ENCODE data around the gene GPR132.
A peak's percentile ranks its signal among the peaks of the same experiment; 100 is the strongest.
"Not testable (repeated sequence)": the region's sequence is repeated elsewhere in the genome, so short reads cannot be mapped to it uniquely, and the experiment has no call there.

Gene GPR132

GRCh38 chr14:105030836-105031396, 34.3 kb downstream of the GPR132 start:
- Mint-ChIP-seq H3K36me3 (no peaks in the 10 kb centered on the region), H3K9me3 (peaks cover 4% of the 10 kb centered on the region), H3K27ac (no peak overlapping the region), H3K4me1 (peaks cover 24% of the 10 kb centered on the region), H3K4me3 (no peak overlapping the region)
- ATAC-seq = no peak
- no peak for DNase-seq (ENCODE audit: low spot score in 2 of 2)

DNA sequence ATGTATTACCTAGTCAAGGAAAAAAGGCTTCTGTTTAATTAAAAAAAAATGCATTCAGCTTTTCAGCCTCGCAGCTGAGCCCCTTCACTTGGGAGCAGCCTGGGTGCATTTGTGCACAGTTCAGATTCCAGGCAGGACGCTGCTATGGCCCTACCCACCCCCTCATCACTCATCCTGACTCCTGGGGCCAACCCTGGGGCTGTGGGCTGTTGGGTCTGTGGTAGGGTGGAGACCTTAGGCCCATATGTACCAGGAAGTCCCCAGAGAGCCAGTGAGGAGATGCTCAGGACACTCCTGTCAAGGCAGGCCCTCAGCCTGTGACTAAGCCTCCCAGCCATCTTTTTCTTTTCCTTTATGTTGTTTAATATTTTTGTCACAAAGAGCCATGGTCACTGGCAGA, 35.0 kb downstream of the GPR132 start:
- Mint-ChIP-seq H3K4me3 (no peak overlapping the region), H3K4me1 (peaks cover 28% of the 10 kb centered on the region), H3K36me3 (no peaks in the 10 kb centered on the region), H3K9me3 (peaks cover 4% of the 10 kb centered on the region), H3K27ac (no peak overlapping the region)
- no peak for DNase-seq (ENCODE audit: low spot score in 2 of 2)
- no peak for ATAC-seq

- DNase-seq (ENCODE audit: low spot score in 2 of 2) = no peak
- Mint-ChIP-seq H3K9me3 (peaks cover 4% of the 10 kb centered on the region), H3K4me1 (peaks cover 33% of the 10 kb centered on the region), H3K27ac (no peak overlapping the region), H3K36me3 (no peaks in the 10 kb centered on the region), H3K4me3 (no peak overlapping the region)
- no peak for ATAC-seq
These were observed 35.8 kb downstream of the GPR132 start for GRCh38 chr14:105029402-105029801.

- DNase-seq (ENCODE audit: low spot score in 2 of 2) (no peak), ATAC-seq (no peak)
- Mint-ChIP-seq H3K27ac (no peak overlapping the region), H3K4me3 (no peak overlapping the region), H3K4me1 (peaks cover 31% of the 10 kb centered on the region), H3K9me3 (peaks cover under 1% of the 10 kb centered on the region), H3K36me3 (no peaks in the 10 kb centered on the region)
These were observed 36.8 kb downstream of the GPR132 start for GRCh38 chr14:105028251-105028927.

DNA sequence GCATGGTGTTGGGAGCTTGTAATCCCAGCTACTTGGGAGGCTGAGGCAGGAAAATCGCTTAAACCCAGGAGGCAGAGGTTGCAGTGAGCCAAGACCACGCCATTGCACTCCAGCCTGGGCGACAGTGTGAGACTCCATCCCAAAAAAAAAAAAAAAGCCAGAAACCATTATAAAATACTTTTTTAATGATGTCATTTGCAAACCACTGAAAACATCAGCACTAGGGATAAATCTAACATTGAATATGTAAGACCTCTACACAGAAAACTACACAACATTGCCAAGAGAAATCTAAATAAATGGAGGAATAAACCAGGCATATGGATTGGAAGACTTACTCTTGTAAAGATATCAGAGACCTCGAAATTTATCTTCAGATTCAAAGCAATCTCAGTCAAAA, 37.5 kb downstream of the GPR132 start:
- Mint-ChIP-seq H3K27ac (peak overlapping the region; percentile 26), H3K4me1 (peaks cover 35% of the 10 kb centered on the region)
- not testable (repeated sequence) for DNase-seq (ENCODE audit: low spot score in 2 of 2); H3K36me3 Mint-ChIP-seq; ATAC-seq; H3K9me3 Mint-ChIP-seq; H3K4me3 Mint-ChIP-seq

DNA sequence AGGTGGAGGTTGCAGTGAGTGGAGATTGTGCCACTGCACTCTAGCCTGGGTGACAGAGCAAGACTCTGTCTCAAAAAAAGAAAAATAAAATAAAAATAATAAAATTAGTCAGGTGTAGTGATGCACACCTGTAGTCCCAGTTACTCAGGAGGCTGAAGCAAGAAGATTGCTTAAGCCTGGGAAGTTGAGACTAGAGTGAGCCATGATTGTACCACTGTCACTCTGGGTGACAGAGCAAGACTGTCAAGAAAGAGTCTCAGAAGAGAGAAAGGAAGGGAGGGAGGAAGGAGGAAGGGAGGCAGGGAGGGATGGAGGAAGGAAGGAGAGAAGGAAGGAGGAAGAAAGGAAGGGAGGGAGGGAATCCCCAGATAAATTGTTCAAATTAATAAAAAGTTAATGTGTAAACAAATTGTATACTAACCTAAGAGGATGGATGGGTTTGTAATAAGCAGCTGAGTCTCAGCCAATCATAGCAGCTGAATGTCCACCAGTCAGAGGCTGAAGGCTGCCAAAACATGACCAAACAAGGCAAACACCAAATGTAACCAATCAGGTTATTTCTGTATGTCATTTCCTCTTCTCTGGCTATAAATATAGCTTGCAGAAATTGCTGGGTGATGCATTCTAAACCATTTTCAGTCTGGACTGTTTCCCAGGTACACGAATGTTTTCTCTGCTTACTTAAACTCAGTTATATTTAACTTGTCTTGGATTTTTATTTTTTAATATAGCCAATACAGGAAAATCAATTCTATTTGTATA, 38.2 kb downstream of the GPR132 start:
- Mint-ChIP-seq H3K27ac (peak overlapping the region; percentile 4), H3K9me3 (no peaks in the 10 kb centered on the region), H3K4me3 (peak overlapping the region; percentile 21), H3K36me3 (no peaks in the 10 kb centered on the region), H3K4me1 (peaks cover 41% of the 10 kb centered on the region)
- no peak for DNase-seq (ENCODE audit: low spot score in 2 of 2)
- no peak for ATAC-seq

DNA sequence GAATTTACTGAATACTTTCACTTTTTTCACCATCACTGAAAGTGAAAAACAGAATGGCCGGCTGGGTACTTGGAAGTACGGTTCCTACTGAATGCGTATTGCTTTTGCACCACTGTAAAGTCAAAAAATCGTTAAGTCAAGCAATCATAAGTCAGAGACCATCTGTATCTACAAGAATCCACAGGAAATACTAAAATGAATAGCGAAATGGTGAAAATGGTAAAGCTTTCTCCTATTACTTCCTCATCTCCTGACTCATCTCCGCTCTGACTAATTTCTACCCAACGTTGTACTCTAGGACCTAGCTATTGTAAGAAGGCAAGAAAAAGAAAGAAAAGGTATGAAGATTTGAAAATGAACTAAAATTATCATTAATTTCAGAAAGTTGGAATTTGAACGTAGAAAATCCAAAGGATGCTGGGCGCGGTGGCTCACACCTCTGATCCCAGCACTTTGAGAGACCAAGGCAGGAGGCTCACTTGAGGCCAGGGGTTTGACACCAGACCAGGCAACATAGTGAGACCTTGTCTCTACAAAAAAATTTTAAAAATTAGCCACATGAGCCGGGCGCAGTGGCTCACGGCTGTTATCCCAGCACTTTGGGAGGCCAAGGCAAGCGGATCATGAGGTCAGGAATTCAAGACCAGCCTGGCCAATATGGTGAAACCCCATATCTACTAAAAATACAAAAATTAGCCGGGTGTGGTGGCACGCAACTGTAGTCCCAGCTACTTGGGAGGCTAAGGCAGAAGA, 39.0 kb downstream of the GPR132 start:
- ATAC-seq (peak; percentile 77), DNase-seq (ENCODE audit: low spot score in 2 of 2) (no peak)
- no peaks in the 10 kb centered on the region for H3K36me3 Mint-ChIP-seq
- peak overlapping the region; percentile 21 for H3K4me3 Mint-ChIP-seq
- H3K9me3 Mint-ChIP-seq = no peaks in the 10 kb centered on the region
- H3K4me1 Mint-ChIP-seq = peaks cover 47% of the 10 kb centered on the region
- peak overlapping the region; percentile 4 for H3K27ac Mint-ChIP-seq

- H3K36me3 Mint-ChIP-seq = no peaks in the 10 kb centered on the region
- H3K4me3 Mint-ChIP-seq = peak overlapping the region; percentile 21
- DNase-seq (ENCODE audit: low spot score in 2 of 2) = no peak
- peak overlapping the region; percentile 4 for H3K27ac Mint-ChIP-seq
- ATAC-seq = no peak
- peaks cover 41% of the 10 kb centered on the region for H3K4me1 Mint-ChIP-seq
- no peaks in the 10 kb centered on the region for H3K9me3 Mint-ChIP-seq
These were observed 39.8 kb downstream of the GPR132 start for GRCh38 chr14:105025429-105025828.

GRCh38 chr14:105023791-105024480, 41.3 kb downstream of the GPR132 start:
- H3K9me3 Mint-ChIP-seq = no peaks in the 10 kb centered on the region

DNA sequence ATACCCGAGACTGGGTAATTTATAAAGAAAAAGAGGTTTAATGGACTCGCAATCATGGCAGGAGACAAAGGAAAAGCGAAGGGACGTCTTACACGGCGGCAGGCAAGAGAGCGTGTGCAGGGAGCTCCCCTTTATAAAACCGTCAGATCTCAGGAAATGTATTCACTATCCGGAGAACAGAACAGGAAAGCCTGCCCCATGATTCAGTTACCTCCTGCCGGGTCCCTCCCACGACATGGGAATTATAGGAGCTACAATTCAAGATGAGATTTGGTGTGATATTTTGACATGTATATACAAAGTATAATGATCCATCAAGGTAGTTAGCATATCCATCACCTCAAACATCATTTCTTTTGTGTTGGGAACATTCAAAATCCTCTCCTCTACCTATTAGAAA, 42.1 kb downstream of the GPR132 start:
- ATAC-seq = no peak
- Mint-ChIP-seq H3K4me3 (peak overlapping the region; percentile 97), H3K9me3 (no peaks in the 10 kb centered on the region), H3K4me1 (peaks cover 62% of the 10 kb centered on the region), H3K36me3 (peaks cover 23% of the 10 kb centered on the region), H3K27ac (peak overlapping the region; percentile 20)
- DNase-seq (ENCODE audit: low spot score in 2 of 2) = no peak

More at GRCh38 chr14:105023791-105024480, 41.3 kb downstream of the GPR132 start:
- Mint-ChIP-seq H3K27ac (no peak overlapping the region), H3K4me3 (no peak overlapping the region), H3K36me3 (peaks cover 15% of the 10 kb centered on the region), H3K4me1 (peaks cover 54% of the 10 kb centered on the region)
- ATAC-seq (no peak), DNase-seq (ENCODE audit: low spot score in 2 of 2) (no peak)

DNA sequence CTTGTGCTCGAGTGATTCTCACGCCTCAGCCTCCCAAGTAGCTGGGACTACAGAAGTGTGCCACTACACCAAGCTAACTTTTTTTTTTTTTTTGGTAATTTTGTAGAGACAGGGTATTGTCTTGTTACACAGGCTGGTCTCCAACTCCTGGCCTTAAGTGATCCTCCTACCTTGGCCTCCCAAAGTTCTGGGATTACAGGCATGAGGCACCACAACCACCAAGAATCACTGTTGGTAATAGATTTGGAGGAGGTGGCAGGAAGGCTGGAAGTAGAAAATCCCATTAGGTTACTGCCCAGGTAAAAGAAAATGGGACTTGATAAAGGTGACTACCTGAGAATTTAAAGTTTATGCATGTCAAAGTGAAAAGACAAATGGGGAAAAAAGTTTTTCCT, 43.0 kb downstream of the GPR132 start:
- Mint-ChIP-seq H3K4me3 (peak overlapping the region; percentile 97), H3K4me1 (peaks cover 70% of the 10 kb centered on the region), H3K36me3 (peaks cover 32% of the 10 kb centered on the region), H3K9me3 (no peaks in the 10 kb centered on the region), H3K27ac (peak overlapping the region; percentile 92)
- DNase-seq (ENCODE audit: low spot score in 2 of 2) (no peak), ATAC-seq (no peak)

DNA sequence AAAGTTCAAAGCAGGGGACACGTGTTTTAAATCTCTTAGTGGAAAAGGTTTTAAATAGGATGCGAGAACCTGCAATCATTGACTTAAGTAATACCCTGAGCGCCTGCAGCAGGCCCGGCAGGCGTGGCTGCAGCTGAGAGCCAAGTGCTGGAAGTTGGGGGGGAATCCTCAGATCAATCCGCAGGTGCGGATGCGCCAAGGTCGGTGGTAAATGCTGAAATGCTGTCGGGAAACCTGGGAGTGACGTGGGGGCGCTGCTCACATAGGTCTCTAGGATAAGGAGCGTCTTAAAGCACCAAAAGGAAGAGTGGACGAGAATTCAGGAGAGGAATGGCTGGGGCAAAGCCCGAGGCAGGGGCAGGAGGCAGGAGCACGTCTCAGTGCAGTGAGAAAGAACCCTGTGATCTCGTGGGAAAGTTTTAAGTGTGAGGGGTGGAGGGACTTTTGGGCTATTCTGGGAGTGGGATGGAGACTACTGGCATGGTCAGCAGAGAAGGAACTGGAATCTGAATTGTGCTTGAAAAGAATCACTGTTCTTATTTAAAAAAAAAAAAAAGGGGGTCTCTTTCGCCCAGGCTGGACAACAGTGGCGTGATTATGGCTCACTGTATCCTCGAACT, 43.5 kb downstream of the GPR132 start:
- Mint-ChIP-seq H3K36me3 (peaks cover 37% of the 10 kb centered on the region), H3K4me3 (peak overlapping the region; percentile 97), H3K4me1 (peaks cover 68% of the 10 kb centered on the region), H3K9me3 (no peaks in the 10 kb centered on the region), H3K27ac (peak overlapping the region; percentile 92)
- ATAC-seq = no peak
- DNase-seq (ENCODE audit: low spot score in 2 of 2) = no peak

DNA sequence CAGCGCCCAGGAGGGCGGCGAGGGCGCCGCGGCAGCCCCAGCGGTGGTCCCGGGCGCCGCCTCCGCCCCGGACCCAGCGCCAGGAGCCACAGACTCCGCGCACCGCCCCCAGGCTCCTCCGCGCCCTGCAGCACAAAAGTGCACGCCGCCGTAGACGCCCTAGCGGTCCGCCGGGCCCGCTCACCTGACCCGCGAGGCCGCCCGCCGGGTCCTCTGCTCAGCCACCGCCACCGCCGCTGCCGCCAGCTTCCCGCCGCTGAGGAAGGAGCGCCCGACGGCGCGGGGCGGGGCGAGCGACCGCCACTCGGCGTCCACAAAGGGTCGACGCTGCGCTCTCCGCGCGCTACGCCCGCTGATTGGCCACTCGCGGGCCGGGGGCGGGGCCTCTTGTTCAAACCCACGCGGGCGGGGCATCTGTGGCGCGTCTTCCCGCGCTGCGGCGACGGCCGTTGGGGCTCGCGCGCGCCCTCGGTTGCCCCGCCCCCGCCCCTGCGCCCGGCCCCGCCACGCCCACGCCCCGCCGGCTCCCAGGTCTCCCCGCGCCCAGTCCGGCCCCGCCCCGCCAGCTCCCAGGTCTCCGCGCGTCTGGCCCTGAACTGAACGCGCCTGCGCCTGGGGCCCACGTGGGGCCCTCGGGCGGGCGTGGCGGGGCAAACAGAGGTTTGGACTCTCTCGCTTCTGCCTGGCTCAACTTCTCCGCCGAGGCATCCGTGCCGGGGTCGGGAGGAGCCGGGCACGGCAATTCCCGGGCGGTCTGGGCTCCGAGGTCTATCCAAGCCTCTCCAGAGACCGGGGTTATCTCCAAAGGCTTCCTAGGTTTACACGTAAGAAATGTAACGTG, 44.2 kb downstream of the GPR132 start, which contains the start of gene CDCA4:
TSS of gene CDCA4 (minus strand) at position 269 of the 841 bp plus-strand sequence. CDS start 9,154 bp downstream, outside the sequence.
- Mint-ChIP-seq H3K9me3 (no peaks in the 10 kb centered on the region), H3K4me3 (peak within 1 kb of the TSS; percentile 97), H3K4me1 (peaks cover 74% of the 10 kb centered on the region), H3K36me3 (peaks cover 44% of the 10 kb centered on the region), H3K27ac (peak within 1 kb of the TSS; percentile 92)
- peak; percentile 95 to 97 for DNase-seq (ENCODE audit: low spot score in 2 of 2)
- ATAC-seq = peak; percentile 85

Data from stimulated activated effector memory CD8-positive, alpha-beta T cell treated with anti-CD3 and anti-CD28 coated beads, Interleukin-12 subunit alpha, Interleukin-12 subunit beta, amount 100 ng/mL, for 72 hours (primary cell).